Brain microvascular endothelial cell (primary cell): Measurements from ENCODE around the gene VPS39.
"Not testable (repeated sequence)": the region's sequence is repeated elsewhere in the genome, so short reads cannot be mapped to it uniquely, and the experiment has no call there.

Experiments used
- DNase-seq: peaks from one replicate; pipeline ENCODE4 v3.0.0-alpha.2; 2020
- H3K27ac ChIP-seq: fragments of 250-450 bp; sonication (Bioruptor Pico); 2 replicates; pipeline ENCODE4 v1.5.1; 2020; ENCODE audit warnings: mild to moderate bottlenecking, moderate library complexity
- H3K27me3 ChIP-seq: fragments of 250-450 bp; sonication (Bioruptor Pico); replicated peaks from 2 replicates; pipeline ENCODE4 v1.5.1; 2020; ENCODE audit warnings: mild to moderate bottlenecking
- H3K36me3 ChIP-seq: fragments of 250-450 bp; sonication (Bioruptor Pico); replicated peaks from 2 replicates; pipeline ENCODE4 v1.5.1; 2020; ENCODE audit warnings: mild to moderate bottlenecking
- H3K4me3 ChIP-seq: 2 replicates; pipeline ENCODE4 v1.5.1; 2011; ENCODE audit warnings: low read depth, mild to moderate bottlenecking, control low read depth, low read length, moderate library complexity
- in situ Hi-C: cut with HindIII; loops from 2 replicates; pipeline ENCODE4 v1.10.0; 2017; ENCODE audit warnings: low sequenced_read_pairs, low pct_ligation_motif_present
- TF ChIP-seq, protein P1 (sequence below): IDR thresholded peaks from 2 replicates; pipeline ENCODE4 v1.5.1; 2011; ENCODE audit warnings: low read depth, mild to moderate bottlenecking, moderate library complexity, low read length, control low read depth, inconsistent platforms; ENCODE audit errors: missing control alignments

VPS39 gene

GRCh38 chr15:42232606-42233005 lies 24.5 kb upstream of the VPS39 start:
- TF ChIP-seq, protein P1, sequence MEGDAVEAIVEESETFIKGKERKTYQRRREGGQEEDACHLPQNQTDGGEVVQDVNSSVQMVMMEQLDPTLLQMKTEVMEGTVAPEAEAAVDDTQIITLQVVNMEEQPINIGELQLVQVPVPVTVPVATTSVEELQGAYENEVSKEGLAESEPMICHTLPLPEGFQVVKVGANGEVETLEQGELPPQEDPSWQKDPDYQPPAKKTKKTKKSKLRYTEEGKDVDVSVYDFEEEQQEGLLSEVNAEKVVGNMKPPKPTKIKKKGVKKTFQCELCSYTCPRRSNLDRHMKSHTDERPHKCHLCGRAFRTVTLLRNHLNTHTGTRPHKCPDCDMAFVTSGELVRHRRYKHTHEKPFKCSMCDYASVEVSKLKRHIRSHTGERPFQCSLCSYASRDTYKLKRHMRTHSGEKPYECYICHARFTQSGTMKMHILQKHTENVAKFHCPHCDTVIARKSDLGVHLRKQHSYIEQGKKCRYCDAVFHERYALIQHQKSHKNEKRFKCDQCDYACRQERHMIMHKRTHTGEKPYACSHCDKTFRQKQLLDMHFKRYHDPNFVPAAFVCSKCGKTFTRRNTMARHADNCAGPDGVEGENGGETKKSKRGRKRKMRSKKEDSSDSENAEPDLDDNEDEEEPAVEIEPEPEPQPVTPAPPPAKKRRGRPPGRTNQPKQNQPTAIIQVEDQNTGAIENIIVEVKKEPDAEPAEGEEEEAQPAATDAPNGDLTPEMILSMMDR = no peak
- DNase-seq = no peak
- H3K27me3 ChIP-seq = no peaks in the 10 kb centered on the region
- in situ Hi-C loops = no loop called here
- no peak overlapping the region for H3K27ac ChIP-seq
- H3K4me3 ChIP-seq = no peak overlapping the region
- H3K36me3 ChIP-seq = peaks cover 50% of the 10 kb centered on the region

DNA sequence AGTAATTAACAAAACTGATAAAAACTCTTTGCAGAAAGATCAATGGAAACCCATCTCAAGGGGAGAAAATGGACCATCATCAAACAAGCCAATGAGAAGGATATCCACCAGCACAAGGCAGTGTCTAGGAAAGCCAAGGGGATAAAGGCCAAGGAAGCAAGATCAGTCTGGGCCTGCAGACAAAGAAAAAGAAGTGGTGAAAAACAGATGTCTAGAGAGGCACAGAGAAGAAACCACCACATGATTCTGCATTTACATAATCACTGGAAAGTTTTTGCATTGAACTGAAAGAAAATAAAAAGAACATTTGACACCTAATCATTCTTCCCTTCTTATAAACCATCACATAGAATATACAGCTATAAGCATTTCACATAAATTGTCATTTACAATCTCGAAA lies 23.0 kb upstream of the VPS39 start:
- H3K36me3 ChIP-seq = peaks cover 53% of the 10 kb centered on the region
- in situ Hi-C loops = no loop called here

DNA sequence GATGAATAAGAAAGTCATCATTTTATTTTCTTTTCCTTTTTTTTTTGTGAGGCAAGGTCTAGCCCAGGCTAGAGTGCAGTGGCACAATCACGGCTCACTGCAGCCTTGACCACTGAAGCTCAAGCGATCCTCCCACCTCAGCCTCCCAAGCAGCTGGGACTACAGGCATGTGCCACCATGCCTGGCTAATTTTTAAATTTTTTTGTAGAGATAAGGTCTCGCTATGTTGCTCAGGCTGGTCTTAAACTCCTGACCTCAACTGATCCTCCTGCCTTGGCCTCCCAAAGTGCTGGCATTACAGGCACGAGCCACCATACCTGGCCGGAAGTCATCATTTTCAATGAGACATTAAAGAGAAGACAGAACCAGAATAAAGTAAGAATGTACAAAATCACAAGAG lies 20.9 kb upstream of the VPS39 start:
- H3K36me3 ChIP-seq = peaks cover 55% of the 10 kb centered on the region
- H3K27me3 ChIP-seq, in situ Hi-C loops, H3K27ac ChIP-seq, DNase-seq, H3K4me3 ChIP-seq: not testable (repeated sequence)

More for the DNA sequence above, 23.0 kb upstream of the VPS39 start:
- Histone ChIP-seq H3K27me3 (no peaks in the 10 kb centered on the region), H3K4me3 (no peak overlapping the region), H3K27ac (no peak overlapping the region)
- no peak for DNase-seq
- TF ChIP-seq, protein P1 = no peak

GRCh38 chr15:42228036-42228435 lies 19.9 kb upstream of the VPS39 start:
- no peak overlapping the region for H3K27ac ChIP-seq
- no peak for DNase-seq
- H3K27me3 ChIP-seq = no peaks in the 10 kb centered on the region
- peaks cover 47% of the 10 kb centered on the region for H3K36me3 ChIP-seq
- TF ChIP-seq, protein P1 = no peak
- in situ Hi-C loops = no loop called here
- no peak overlapping the region for H3K4me3 ChIP-seq

- H3K4me3 ChIP-seq = no peak overlapping the region
- in situ Hi-C loops = no loop called here
- no peak for DNase-seq
- no peak overlapping the region for H3K27ac ChIP-seq
- H3K27me3 ChIP-seq = no peaks in the 10 kb centered on the region
- TF ChIP-seq, protein P1 = no peak
- H3K36me3 ChIP-seq = peaks cover 44% of the 10 kb centered on the region
Observed at GRCh38 chr15:42226648-42227047, 18.5 kb upstream of the VPS39 start.

GRCh38 chr15:42220216-42220615 lies 12.1 kb upstream of the VPS39 start:
- H3K27ac ChIP-seq = no peak overlapping the region
- H3K36me3 ChIP-seq = peaks cover 25% of the 10 kb centered on the region
- no peak for DNase-seq
- no peak overlapping the region for H3K4me3 ChIP-seq
- in situ Hi-C loops = no loop called here
- no peaks in the 10 kb centered on the region for H3K27me3 ChIP-seq
- TF ChIP-seq, protein P1 = no peak
